GM12878 (cell line): ENCODE measurements around the gene OGDHL. TPM values are rescaled to one million over a fixed set of nuclear protein-coding genes. Genes with fewer than 3 reads are reported as not detected.

Experiments used
- ATAC-seq: fragments of 200-7000 bp; cut with Tn5 transposase; 3 replicates; pipeline ENCODE4 v1.9.1; 2020; ENCODE audit warnings: mild to moderate bottlenecking, moderate library complexity
- BruUV-seq: library from RNA; stranded (reverse); fragments of 400-500 nt; replicated peaks from 2 replicates; lab custom pipeline; 2021; lab: Mats Ljungman, UMichigan
- CTCF ChIA-PET: fragments of 300-600 bp; sonication (Branson Sonifier 250); formaldehyde crosslinking; extraction: SDS; loops from one replicate; lab custom pipeline; 2021; ENCODE audit warnings: inconsistent platforms; lab: Yijun Ruan, JAX
- POLR2A ChIA-PET: fragments of 350-600 bp; formaldehyde crosslinking; extraction: SDS; loops from one replicate; lab custom pipeline; 2021; ENCODE audit warnings: inconsistent platforms; lab: Charles Lee
- RAD21 ChIA-PET: fragments of 300-600 bp; sonication (Branson Sonifier 250); formaldehyde crosslinking; loops from one replicate; lab custom pipeline; 2023; ENCODE audit warnings: antibody characterized with exemption; ENCODE audit not compliant: unreplicated experiment; lab: Charles Lee
- SMC1A ChIA-PET: fragments of 300-600 bp; sonication (Branson Sonifier 250); formaldehyde crosslinking; loops from one replicate; lab custom pipeline; 2023; ENCODE audit not compliant: unreplicated experiment, uncharacterized antibody; lab: Charles Lee
- DNase-seq: peaks from one replicate; pipeline ENCODE4 v3.0.0-alpha.2; 2011; ENCODE audit warnings: low read depth, low spot score
- FAIRE-seq: peaks from 3 replicates; lab custom pipeline; 2011; peaks lifted over from hg19 to GRCh38; lab: Jason Lieb, UNC
- H2AFZ ChIP-seq: 2 replicates; pipeline ENCODE4 v1.6.0; 2011; ENCODE audit warnings: low read depth, low read length, control low read depth; ENCODE audit not compliant: control insufficient read depth
- H3K27ac ChIP-seq: 2 replicates; pipeline ENCODE4 v1.5.1; 2011; ENCODE audit warnings: control low read depth; ENCODE audit not compliant: control insufficient read depth, insufficient read depth
- H3K27me3 ChIP-seq, 2 experiments: replicated peaks in 1 of 2; 2 replicates each; pipeline versions ENCODE4 v1.6.0 to v1.6.1; 2011; ENCODE audit warnings: low read length in 1 of 2; ENCODE audit not compliant: control insufficient read depth in 2 of 2, insufficient read depth in 2 of 2
- H3K36me3 ChIP-seq, 2 experiments: 2 replicates each; pipeline ENCODE4 v1.5.1; 2011; ENCODE audit warnings: low read length in 1 of 2; ENCODE audit not compliant: control insufficient read depth in 2 of 2, insufficient read depth in 2 of 2
- H3K4me1 ChIP-seq: 2 replicates; pipeline ENCODE4 v1.6.1; 2011; ENCODE audit warnings: mild to moderate bottlenecking, low read length, moderate library complexity, mixed read lengths; ENCODE audit not compliant: control insufficient read depth, insufficient read depth
- H3K4me2 ChIP-seq: 2 replicates; pipeline ENCODE4 v1.6.0; 2011; ENCODE audit warnings: control low read depth; ENCODE audit not compliant: control insufficient read depth, insufficient read depth
- H3K4me3 ChIP-seq: fragments of 200-600 bp; sonication (generic); 2 replicates; pipeline ENCODE4 v1.5.1; 2016
- H3K79me2 ChIP-seq: 2 replicates; pipeline ENCODE4 v1.6.0; 2011; ENCODE audit warnings: low read length; ENCODE audit not compliant: control insufficient read depth, insufficient read depth
- H3K9ac ChIP-seq: 2 replicates; pipeline ENCODE4 v1.8.0; 2011; ENCODE audit warnings: low read length, control low read depth, mixed read lengths; ENCODE audit not compliant: control insufficient read depth, insufficient read depth
- H3K9me3 ChIP-seq: replicated peaks from 3 replicates; pipeline ENCODE4 v1.5.1; 2011; ENCODE audit warnings: mild to moderate bottlenecking, low read length; ENCODE audit not compliant: control insufficient read depth, insufficient read depth
- H4K20me1 ChIP-seq: 2 replicates; pipeline ENCODE4 v1.6.0; 2011; ENCODE audit not compliant: control insufficient read depth, insufficient read depth
- BACH1 ChIP-seq: fragments of 450-650 bp; IDR thresholded peaks from 2 replicates; pipeline ENCODE4 v1.6.1; 2017; ENCODE audit warnings: mild to moderate bottlenecking, borderline replicate concordance
- BHLHE40 ChIP-seq, 2 experiments: fragments of 450-650 bp in 1 of 2; IDR thresholded peaks; 2 replicates each; pipeline ENCODE4 v1.6.1; 2011 to 2017; ENCODE audit warnings: low read depth in 2 of 2, borderline replicate concordance in 1 of 2, improper control_type of control experiment in 1 of 2, low read length in 1 of 2, mild to moderate bottlenecking in 1 of 2
- CBX3 ChIP-seq: fragments of 200-600 bp; sonication (generic); IDR thresholded peaks from 2 replicates; pipeline ENCODE4 v1.6.1; 2016; ENCODE audit warnings: low read depth, borderline replicate concordance
- ETV6 ChIP-seq, 2 experiments: fragments of 450-650 bp in 1 of 2; IDR thresholded peaks in 1 of 2; conservative IDR thresholded peaks in 1 of 2; 2 replicates each; pipeline ENCODE4 v1.6.1; 2014; ENCODE audit warnings: antibody characterized with exemption in 1 of 2, borderline replicate concordance in 1 of 2, low read depth in 1 of 2, mild to moderate bottlenecking in 1 of 2, moderate library complexity in 1 of 2
- NRF1 ChIP-seq: conservative IDR thresholded peaks from 2 replicates; pipeline ENCODE4 v1.6.1; 2011; ENCODE audit warnings: mild to moderate bottlenecking, low read depth, low read length, improper control_type of control experiment
- PRDM15 ChIP-seq: fragments of 450-650 bp; formaldehyde crosslinking; IDR thresholded peaks from 2 replicates; pipeline ENCODE4 v1.4.0; 2020; ENCODE audit warnings: mild to moderate bottlenecking, moderate library complexity
- RELA ChIP-seq: fragments of 450-650 bp; IDR thresholded peaks from 2 replicates; pipeline ENCODE4 v1.8.0; 2014; ENCODE audit warnings: borderline replicate concordance; ENCODE audit not compliant: partially characterized antibody
- USF1 ChIP-seq: IDR thresholded peaks from 2 replicates; pipeline ENCODE4 v1.6.1; 2011; ENCODE audit warnings: borderline replicate concordance, low read depth, mild to moderate bottlenecking, moderate library complexity, mixed read lengths, low read length; ENCODE audit not compliant: insufficient read depth; ENCODE audit errors: extremely low read length
- WGBS: methylation state at CpG from one replicate; pipeline ENCODE4 v1.1.6; 2016; ENCODE audit warnings: low lambda C conversion rate; ENCODE audit not compliant: insufficient replicate concordance, insufficient coverage; ENCODE audit errors: missing lambda C conversion rate; 5-methylcytosine and 5-hydroxymethylcytosine counted together
- in situ Hi-C: fragments of 300-500 bp; cut with MboI; formaldehyde crosslinking; loops from 9 replicates; pipeline ENCODE4 v1.14.3; 2018; ENCODE audit warnings: mixed read lengths
- intact Hi-C: fragments of 100-400 bp; cut with micrococcal nuclease; formaldehyde crosslinking; loops from one replicate; pipeline ENCODE4 v1.14.2; 2022; ENCODE audit not compliant: unreplicated experiment
- polyA plus RNA-seq, 11 experiments: library from polyadenylated mRNA; depleted of rRNA in 4 of 11; unstranded in 6 of 11; stranded (reverse) in 5 of 11; fragments of >200 nt; fragmentation: Nextera tagmentation in 4 of 11; fragmentation: Illumina TruSeq in 1 of 11; extraction: Ambion mirVana in 4 of 11; extraction: Trizol in 1 of 11; gene quantifications; 1 replicate in 1 of 11; 2 replicates in 10 of 11; pipeline versions ENCODE4 v1.2.1 to v1.2.3, GENCODE V29; 2011 to 2016; ENCODE audit warnings: inconsistent platforms in 2 of 11, missing spikeins in 2 of 11, low read depth in 1 of 11
- total RNA-seq, 4 experiments: library from RNA; depleted of rRNA in 3 of 4; stranded (reverse); fragments of >200 nt in 3 of 4; fragmentation: Illumina TruSeq in 1 of 4; extraction: Trizol in 1 of 4; gene quantifications; 2 replicates each; pipeline versions ENCODE4 v1.2.1 to v1.2.3, GENCODE V29; 2013 to 2021
- TF ChIP-seq, protein P1 (sequence below): fragments of 450-650 bp; formaldehyde crosslinking; IDR thresholded peaks from 2 replicates; pipeline ENCODE4 v1.5.0; 2022; ENCODE audit warnings: mild to moderate bottlenecking, missing genetic modification characterization
- TF ChIP-seq, protein P2 (sequence below): fragments of 450-650 bp; IDR thresholded peaks from 2 replicates; pipeline ENCODE4 v1.6.1; 2014; ENCODE audit warnings: mild to moderate bottlenecking

The OGDHL gene
- total and polyA plus RNA-seq, 10 of the 15 experiments (the other 5 are each of a cell fraction or from before 2014, with no cell fraction given): 0.02 to 13.3 (median 0.34) TPM

- TF ChIP-seq USF1 (no peak), BACH1 (no peak), RELA (no peak)
These were observed 12.3 kb downstream of the OGDHL start (continued) for GRCh38 chr10:49749556-49750491.

GRCh38 chr10:49749144-49749543, 13.0 kb downstream of the OGDHL start:
- intact Hi-C loops: no loop called here
- SMC1A ChIA-PET: no interaction called here
- no TSS peak for BruUV-seq
- 71% methylated on average over 2 of the region's 2 CpGs for WGBS
- no peaks in the 10 kb centered on the region for H4K20me1 ChIP-seq
- H3K4me3 ChIP-seq: no peak overlapping the region
- CTCF ChIA-PET: no interaction called here
- H2AFZ ChIP-seq: no peak overlapping the region
- no peak overlapping the region for H3K9ac ChIP-seq
- DNase-seq: no peak
- POLR2A ChIA-PET: no interaction called here
- RAD21 ChIA-PET: no interaction called here
- H3K27ac ChIP-seq: no peak overlapping the region
- H3K9me3 ChIP-seq: no peaks in the 10 kb centered on the region
- H3K79me2 ChIP-seq: no peaks in the 10 kb centered on the region
- in situ Hi-C loops: no loop called here
- no peaks in the 10 kb centered on the region for H3K27me3 ChIP-seq
- FAIRE-seq: no peak
- no peak overlapping the region for H3K4me2 ChIP-seq
- H3K36me3 ChIP-seq: no peaks in the 10 kb centered on the region
- H3K4me1 ChIP-seq: no peaks in the 10 kb centered on the region
- ATAC-seq: no peak
- TF ChIP-seq, protein P1, sequence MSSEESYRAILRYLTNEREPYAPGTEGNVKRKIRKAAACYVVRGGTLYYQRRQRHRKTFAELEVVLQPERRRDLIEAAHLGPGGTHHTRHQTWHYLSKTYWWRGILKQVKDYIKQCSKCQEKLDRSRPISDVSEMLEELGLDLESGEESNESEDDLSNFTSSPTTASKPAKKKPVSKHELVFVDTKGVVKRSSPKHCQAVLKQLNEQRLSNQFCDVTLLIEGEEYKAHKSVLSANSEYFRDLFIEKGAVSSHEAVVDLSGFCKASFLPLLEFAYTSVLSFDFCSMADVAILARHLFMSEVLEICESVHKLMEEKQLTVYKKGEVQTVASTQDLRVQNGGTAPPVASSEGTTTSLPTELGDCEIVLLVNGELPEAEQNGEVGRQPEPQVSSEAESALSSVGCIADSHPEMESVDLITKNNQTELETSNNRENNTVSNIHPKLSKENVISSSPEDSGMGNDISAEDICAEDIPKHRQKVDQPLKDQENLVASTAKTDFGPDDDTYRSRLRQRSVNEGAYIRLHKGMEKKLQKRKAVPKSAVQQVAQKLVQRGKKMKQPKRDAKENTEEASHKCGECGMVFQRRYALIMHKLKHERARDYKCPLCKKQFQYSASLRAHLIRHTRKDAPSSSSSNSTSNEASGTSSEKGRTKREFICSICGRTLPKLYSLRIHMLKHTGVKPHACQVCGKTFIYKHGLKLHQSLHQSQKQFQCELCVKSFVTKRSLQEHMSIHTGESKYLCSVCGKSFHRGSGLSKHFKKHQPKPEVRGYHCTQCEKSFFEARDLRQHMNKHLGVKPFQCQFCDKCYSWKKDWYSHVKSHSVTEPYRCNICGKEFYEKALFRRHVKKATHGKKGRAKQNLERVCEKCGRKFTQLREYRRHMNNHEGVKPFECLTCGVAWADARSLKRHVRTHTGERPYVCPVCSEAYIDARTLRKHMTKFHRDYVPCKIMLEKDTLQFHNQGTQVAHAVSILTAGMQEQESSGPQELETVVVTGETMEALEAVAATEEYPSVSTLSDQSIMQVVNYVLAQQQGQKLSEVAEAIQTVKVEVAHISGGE: no peak
- no peak for TF ChIP-seq ETV6 (conservative IDR thresholded peaks at IDR 0.05 in 1 of 2, IDR thresholded peaks at IDR 0.05 in 1 of 2; ENCODE audit: borderline replicate concordance in 1 of 2, low read depth in 1 of 2)
- TF ChIP-seq, protein P2, sequence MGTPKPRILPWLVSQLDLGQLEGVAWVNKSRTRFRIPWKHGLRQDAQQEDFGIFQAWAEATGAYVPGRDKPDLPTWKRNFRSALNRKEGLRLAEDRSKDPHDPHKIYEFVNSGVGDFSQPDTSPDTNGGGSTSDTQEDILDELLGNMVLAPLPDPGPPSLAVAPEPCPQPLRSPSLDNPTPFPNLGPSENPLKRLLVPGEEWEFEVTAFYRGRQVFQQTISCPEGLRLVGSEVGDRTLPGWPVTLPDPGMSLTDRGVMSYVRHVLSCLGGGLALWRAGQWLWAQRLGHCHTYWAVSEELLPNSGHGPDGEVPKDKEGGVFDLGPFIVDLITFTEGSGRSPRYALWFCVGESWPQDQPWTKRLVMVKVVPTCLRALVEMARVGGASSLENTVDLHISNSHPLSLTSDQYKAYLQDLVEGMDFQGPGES: no peak
- TF ChIP-seq CBX3: no peak
- no peak for TF ChIP-seq PRDM15
- no peak for TF ChIP-seq NRF1
- TF ChIP-seq BACH1: no peak
- TF ChIP-seq BHLHE40 (IDR thresholded peaks at IDR 0.05; ENCODE audit: borderline replicate concordance in 1 of 2, low read depth in 2 of 2, low read length in 1 of 2): no peak
